ENCODE data around the gene TAF1C. TPM values are rescaled to one million over a fixed set of nuclear protein-coding genes. Genes with fewer than 3 reads are reported as not detected.

Gene TAF1C
- total and polyA plus RNA-seq, 10 of the 15 experiments (the other 5 are each of a cell fraction or from before 2014, with no cell fraction given): 0.98 to 40.1 (median 15.4) TPM

DNA sequence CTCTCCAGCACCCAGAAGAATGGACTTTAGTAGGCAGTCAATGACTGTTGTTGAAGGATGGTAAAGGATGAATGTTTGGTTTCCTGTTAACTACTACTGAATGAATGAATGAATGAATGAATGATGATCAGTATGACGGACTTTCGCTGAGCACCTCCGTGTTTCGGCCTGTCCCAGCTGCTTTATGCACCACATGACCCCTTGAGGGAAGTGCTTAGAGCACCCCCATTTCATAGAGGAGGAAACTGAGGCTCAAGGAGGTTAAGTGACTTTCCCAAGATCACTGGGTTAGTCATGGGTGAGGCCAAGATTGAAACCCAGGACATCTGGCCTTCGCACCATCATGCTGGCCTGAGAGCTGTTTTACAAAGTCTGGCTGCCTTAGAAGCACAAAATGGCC is 46.1 kb upstream of the TAF1C start:
- no peaks in the 10 kb centered on the region for H3K36me3 ChIP-seq (ENCODE audit: control insufficient read depth in 2 of 2, insufficient read depth in 2 of 2, low read length in 1 of 2)
- no peaks in the 10 kb centered on the region for H4K20me1 ChIP-seq (ENCODE audit: control insufficient read depth, insufficient read depth)
- intact Hi-C loops (cut with micrococcal nuclease; ENCODE audit: unreplicated experiment) (no loop called here), in situ Hi-C loops (cut with MboI) (no loop called here)
- H3K4me2 ChIP-seq (ENCODE audit: control insufficient read depth, insufficient read depth): no peak overlapping the region
- no peak for FAIRE-seq
- CTCF ChIA-PET: no interaction called here
- peaks cover 0 to 4% of the 10 kb centered on the region in 2 experiments; a peak in 2 of 4 replicates for H3K27me3 ChIP-seq (replicated peaks in 1 of 2; ENCODE audit: control insufficient read depth in 2 of 2, insufficient read depth in 2 of 2, low read length in 1 of 2)
- no peak for TF ChIP-seq SP1 (IDR thresholded peaks at IDR 0.05; ENCODE audit: low read depth, low read length)
- TF ChIP-seq RCOR1 (conservative IDR thresholded peaks at IDR 0.05; ENCODE audit: low read depth, low read length): no peak
- TF ChIP-seq ZNF24 (IDR thresholded peaks at IDR 0.05): 0 out of 2 replicates have a peak, but pooled peaks have one; percentile 34
- no peak for TF ChIP-seq GABPA (IDR thresholded peaks at IDR 0.05; ENCODE audit: low read depth)
- no peak for TF ChIP-seq RFX5 (IDR thresholded peaks at IDR 0.05; ENCODE audit: low read depth, low read length)
- TF ChIP-seq NRF1 (conservative IDR thresholded peaks at IDR 0.05; ENCODE audit: low read depth, low read length): no peak
- no peak for TF ChIP-seq NBN (IDR thresholded peaks at IDR 0.05)
- DNase-seq (ENCODE audit: low read depth, low spot score): no peak
- no peak overlapping the region for H3K4me3 ChIP-seq
- no peak overlapping the region for H3K27ac ChIP-seq (ENCODE audit: control insufficient read depth, insufficient read depth)
- H2AFZ ChIP-seq (ENCODE audit: control insufficient read depth, low read depth, low read length): no peak overlapping the region
- POLR2A ChIA-PET: interaction anchor here (0.6 kb wide), 2 partner anchors 101 to 413 kb away, joined by 3 read pairs; no protein-coding TSS in a partner anchor
- no peak for ATAC-seq
- no peak overlapping the region for H3K9ac ChIP-seq (ENCODE audit: control insufficient read depth, insufficient read depth, low read length)
- no TSS peak for BruUV-seq (replicated peaks)
- no peaks in the 10 kb centered on the region for H3K79me2 ChIP-seq (ENCODE audit: control insufficient read depth, insufficient read depth, low read length)
- H3K4me1 ChIP-seq (ENCODE audit: control insufficient read depth, insufficient read depth, low read length): no peaks in the 10 kb centered on the region
- RAD21 ChIA-PET (ENCODE audit: unreplicated experiment): no interaction called here
- H3K9me3 ChIP-seq (replicated peaks; ENCODE audit: control insufficient read depth, insufficient read depth, low read length): no peaks in the 10 kb centered on the region
- SMC1A ChIA-PET (ENCODE audit: uncharacterized antibody, unreplicated experiment): interaction anchor here (0.7 kb wide), 1 partner anchor 1055 kb away, joined by 3 read pairs; no protein-coding TSS in a partner anchor
- WGBS (ENCODE audit: insufficient coverage, insufficient replicate concordance, low lambda C conversion rate, missing lambda C conversion rate): 23% methylated on average over 5 of the region's 5 CpGs

GRCh38 chr16:84232060-84232459 is 45.2 kb upstream of the TAF1C start:
- Histone ChIP-seq H4K20me1 (ENCODE audit: control insufficient read depth, insufficient read depth) (no peaks in the 10 kb centered on the region), H2AFZ (ENCODE audit: control insufficient read depth, low read depth, low read length) (no peak overlapping the region), H3K36me3 (ENCODE audit: control insufficient read depth in 2 of 2, insufficient read depth in 2 of 2, low read length in 1 of 2) (no peaks in the 10 kb centered on the region), H3K79me2 (ENCODE audit: control insufficient read depth, insufficient read depth, low read length) (no peaks in the 10 kb centered on the region), H3K4me3 (no peak overlapping the region), H3K4me1 (ENCODE audit: control insufficient read depth, insufficient read depth, low read length) (no peaks in the 10 kb centered on the region), H3K27ac (ENCODE audit: control insufficient read depth, insufficient read depth) (no peak overlapping the region), H3K9me3 (replicated peaks; ENCODE audit: control insufficient read depth, insufficient read depth, low read length) (no peaks in the 10 kb centered on the region), H3K9ac (ENCODE audit: control insufficient read depth, insufficient read depth, low read length) (no peak overlapping the region), H3K27me3 (replicated peaks in 1 of 2; ENCODE audit: control insufficient read depth in 2 of 2, insufficient read depth in 2 of 2, low read length in 1 of 2) (peaks cover 0 to 4% of the 10 kb centered on the region in 2 experiments; a peak in 2 of 4 replicates), H3K4me2 (ENCODE audit: control insufficient read depth, insufficient read depth) (no peak overlapping the region)
- SMC1A ChIA-PET (ENCODE audit: uncharacterized antibody, unreplicated experiment): no interaction called here
- POLR2A ChIA-PET: interaction anchor here (0.6 kb wide), 1 partner anchor 100 kb away, joined by 3 read pairs; no protein-coding TSS in a partner anchor
- in situ Hi-C loops (cut with MboI): no loop called here
- CTCF ChIA-PET: no interaction called here
- intact Hi-C loops (cut with micrococcal nuclease; ENCODE audit: unreplicated experiment): no loop called here
- FAIRE-seq: no peak
- 6% methylated on average over 5 of the region's 5 CpGs for WGBS (ENCODE audit: insufficient coverage, insufficient replicate concordance, low lambda C conversion rate, missing lambda C conversion rate)
- RAD21 ChIA-PET (ENCODE audit: unreplicated experiment): no interaction called here
- BruUV-seq (replicated peaks): no TSS peak
- DNase-seq (ENCODE audit: low read depth, low spot score): no peak
- no peak for ATAC-seq
- TF ChIP-seq EZH2 (IDR thresholded peaks at IDR 0.05; ENCODE audit: borderline replicate concordance, control insufficient read depth, low read depth, low read length) (no peak), NFYB (IDR thresholded peaks at IDR 0.05; ENCODE audit: insufficient read depth, low read depth, low read length) (no peak), KDM1A (IDR thresholded peaks at IDR 0.05; ENCODE audit: borderline replicate concordance) (no peak), TCF12 (IDR thresholded peaks at IDR 0.05; ENCODE audit: low read depth, low read length) (no peak), ZNF622 (IDR thresholded peaks at IDR 0.05) (no peak), IRF4 (IDR thresholded peaks at IDR 0.05; ENCODE audit: low read depth, low read length) (no peak), NBN (IDR thresholded peaks at IDR 0.05) (no peak), CREB1 (IDR thresholded peaks at IDR 0.05; ENCODE audit: low read depth) (no peak), ATF7 (IDR thresholded peaks at IDR 0.05; ENCODE audit: low read depth) (no peak), RAD51 (IDR thresholded peaks at IDR 0.05) (no peak), CHD4 (IDR thresholded peaks at IDR 0.05) (no peak)
- TF ChIP-seq, protein P1, sequence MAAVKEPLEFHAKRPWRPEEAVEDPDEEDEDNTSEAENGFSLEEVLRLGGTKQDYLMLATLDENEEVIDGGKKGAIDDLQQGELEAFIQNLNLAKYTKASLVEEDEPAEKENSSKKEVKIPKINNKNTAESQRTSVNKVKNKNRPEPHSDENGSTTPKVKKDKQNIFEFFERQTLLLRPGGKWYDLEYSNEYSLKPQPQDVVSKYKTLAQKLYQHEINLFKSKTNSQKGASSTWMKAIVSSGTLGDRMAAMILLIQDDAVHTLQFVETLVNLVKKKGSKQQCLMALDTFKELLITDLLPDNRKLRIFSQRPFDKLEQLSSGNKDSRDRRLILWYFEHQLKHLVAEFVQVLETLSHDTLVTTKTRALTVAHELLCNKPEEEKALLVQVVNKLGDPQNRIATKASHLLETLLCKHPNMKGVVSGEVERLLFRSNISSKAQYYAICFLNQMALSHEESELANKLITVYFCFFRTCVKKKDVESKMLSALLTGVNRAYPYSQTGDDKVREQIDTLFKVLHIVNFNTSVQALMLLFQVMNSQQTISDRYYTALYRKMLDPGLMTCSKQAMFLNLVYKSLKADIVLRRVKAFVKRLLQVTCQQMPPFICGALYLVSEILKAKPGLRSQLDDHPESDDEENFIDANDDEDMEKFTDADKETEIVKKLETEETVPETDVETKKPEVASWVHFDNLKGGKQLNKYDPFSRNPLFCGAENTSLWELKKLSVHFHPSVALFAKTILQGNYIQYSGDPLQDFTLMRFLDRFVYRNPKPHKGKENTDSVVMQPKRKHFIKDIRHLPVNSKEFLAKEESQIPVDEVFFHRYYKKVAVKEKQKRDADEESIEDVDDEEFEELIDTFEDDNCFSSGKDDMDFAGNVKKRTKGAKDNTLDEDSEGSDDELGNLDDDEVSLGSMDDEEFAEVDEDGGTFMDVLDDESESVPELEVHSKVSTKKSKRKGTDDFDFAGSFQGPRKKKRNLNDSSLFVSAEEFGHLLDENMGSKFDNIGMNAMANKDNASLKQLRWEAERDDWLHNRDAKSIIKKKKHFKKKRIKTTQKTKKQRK (IDR thresholded peaks at IDR 0.05; ENCODE audit: low read depth, low read length): no peak
